Measurements from ENCODE around the gene FADD.
"Not testable (repeated sequence)": the region's sequence is repeated elsewhere in the genome, so short reads cannot be mapped to it uniquely, and the experiment has no call there.

The FADD gene

DNA sequence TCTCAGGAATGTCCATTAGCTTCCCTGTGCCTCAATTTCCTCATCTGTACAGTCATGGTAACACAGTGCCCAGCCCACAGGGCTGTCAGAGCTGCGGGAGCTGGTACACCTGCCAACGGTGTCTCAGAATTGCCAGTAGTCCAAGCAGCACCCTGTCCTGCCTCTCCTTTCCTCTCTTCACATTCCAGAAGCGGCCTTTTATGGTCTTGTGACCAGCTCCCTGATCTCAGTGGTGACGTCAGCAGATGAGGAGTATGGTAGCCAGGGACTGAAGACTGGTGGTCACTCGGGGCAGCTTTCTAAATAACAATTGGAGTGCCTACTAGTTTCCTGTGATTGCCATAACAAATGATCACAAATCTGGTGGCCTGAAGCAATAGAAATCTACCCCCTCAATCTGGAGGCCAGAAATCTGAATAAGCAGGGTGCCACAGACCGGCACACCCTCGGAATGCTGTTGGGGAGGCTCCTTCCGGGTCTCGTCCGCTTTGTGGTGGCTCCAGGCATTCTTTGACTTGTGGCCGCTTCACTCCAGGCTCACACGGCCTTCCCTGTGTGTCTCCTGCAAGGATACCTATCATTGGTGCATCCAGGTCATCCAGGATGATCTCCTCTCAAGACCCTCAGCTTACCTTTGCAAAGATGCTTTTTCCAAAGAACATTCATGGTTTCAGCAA is 2.1 kb downstream of the FADD start:
- DNase-seq (ENCODE audit: low spot score) = no peak

DNA sequence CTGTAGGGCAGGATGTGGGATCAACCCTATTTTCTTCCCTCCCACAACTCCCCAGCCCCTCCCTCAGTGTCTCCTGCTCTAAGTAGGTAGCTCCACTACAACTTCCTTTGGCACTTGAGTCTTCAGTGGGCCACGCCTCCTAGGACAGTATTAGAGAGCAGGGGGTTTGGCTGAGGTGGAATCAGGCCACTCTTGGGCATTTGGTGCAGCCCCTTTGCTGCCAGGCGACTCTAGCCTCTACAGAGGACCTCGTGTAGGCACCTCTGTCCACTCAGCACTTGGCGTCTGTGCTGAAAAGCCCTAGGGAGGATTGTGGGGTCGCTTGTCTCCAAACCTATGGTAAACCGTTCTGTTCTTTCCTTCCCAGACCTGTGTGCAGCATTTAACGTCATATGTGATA is 2.7 kb downstream of the FADD start:
- no peak for DNase-seq (ENCODE audit: low spot score)

DNA sequence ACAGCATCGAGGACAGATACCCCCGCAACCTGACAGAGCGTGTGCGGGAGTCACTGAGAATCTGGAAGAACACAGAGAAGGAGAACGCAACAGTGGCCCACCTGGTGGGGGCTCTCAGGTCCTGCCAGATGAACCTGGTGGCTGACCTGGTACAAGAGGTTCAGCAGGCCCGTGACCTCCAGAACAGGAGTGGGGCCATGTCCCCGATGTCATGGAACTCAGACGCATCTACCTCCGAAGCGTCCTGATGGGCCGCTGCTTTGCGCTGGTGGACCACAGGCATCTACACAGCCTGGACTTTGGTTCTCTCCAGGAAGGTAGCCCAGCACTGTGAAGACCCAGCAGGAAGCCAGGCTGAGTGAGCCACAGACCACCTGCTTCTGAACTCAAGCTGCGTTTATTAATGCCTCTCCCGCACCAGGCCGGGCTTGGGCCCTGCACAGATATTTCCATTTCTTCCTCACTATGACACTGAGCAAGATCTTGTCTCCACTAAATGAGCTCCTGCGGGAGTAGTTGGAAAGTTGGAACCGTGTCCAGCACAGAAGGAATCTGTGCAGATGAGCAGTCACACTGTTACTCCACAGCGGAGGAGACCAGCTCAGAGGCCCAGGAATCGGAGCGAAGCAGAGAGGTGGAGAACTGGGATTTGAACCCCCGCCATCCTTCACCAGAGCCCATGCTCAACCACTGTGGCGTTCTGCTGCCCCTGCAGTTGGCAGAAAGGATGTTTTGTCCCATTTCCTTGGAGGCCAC is 3.3 kb downstream of the FADD start:
- no peak for DNase-seq (ENCODE audit: low spot score)

DNA sequence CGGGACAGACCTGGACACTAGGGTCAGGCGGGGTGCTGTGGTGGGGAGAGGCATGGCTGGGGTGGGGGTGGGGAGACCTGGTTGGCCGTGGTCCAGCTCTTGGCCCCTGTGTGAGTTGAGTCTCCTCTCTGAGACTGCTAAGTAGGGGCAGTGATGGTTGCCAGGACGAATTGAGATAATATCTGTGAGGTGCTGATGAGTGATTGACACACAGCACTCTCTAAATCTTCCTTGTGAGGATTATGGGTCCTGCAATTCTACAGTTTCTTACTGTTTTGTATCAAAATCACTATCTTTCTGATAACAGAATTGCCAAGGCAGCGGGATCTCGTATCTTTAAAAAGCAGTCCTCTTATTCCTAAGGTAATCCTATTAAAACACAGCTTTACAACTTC is 3.9 kb downstream of the FADD start:
- DNase-seq (ENCODE audit: low spot score) = no peak

DNA sequence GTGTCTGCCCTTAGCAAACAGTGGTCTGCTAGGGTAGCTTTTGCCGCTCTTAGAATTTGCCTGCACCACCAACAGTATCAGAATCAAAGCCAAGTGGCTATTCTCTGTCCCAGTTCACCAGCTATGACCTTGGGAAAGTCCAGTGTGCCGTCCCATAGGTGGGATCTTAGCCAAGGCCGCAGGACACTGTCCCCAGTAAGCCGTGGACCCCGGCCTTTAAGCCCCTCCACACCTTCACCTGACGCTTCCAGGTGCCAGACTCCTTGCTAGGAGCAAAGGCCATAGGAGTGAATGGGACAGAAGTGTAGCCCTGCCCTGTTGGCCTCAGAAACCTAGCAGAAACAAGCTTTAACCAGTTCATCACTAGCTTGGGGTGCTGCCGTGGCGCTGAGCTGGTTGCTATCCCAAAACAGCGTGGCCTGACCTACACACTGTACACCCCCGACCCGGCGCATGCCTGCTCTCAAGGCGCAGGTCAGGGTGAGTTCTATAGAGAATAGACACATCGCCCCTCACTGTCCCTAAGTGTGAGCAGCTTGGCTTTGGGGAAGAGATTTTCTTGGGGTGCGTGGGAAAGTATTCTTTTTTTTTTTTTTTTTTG is 4.5 kb downstream of the FADD start:
- DNase-seq (ENCODE audit: low spot score) = no peak

DNA sequence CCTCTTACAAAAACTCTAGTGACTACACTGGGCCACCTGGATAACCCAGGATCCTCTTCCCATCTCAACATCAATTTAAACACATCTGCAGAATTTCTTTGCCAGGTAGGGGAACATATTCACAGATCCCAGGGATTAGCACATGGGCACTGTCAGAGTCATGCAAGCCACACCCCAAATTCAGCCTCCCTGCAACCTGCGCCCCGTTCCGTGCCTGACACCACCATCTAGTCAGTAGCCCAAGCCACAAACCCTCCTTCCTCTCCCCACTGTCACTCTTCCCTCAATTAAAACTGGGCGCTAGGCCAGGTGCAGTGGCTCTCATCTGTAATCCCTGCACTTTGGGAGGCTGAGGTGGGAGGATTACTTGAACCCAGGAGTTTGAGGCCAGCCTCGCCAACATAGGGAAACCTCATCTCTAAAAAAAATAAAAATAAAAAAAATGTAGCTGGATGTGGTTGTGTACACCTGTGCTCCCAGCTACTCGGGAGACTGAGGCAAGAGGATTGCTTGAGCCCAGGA is 6.4 kb downstream of the FADD start:
- no peak for DNase-seq (ENCODE audit: low spot score)

DNA sequence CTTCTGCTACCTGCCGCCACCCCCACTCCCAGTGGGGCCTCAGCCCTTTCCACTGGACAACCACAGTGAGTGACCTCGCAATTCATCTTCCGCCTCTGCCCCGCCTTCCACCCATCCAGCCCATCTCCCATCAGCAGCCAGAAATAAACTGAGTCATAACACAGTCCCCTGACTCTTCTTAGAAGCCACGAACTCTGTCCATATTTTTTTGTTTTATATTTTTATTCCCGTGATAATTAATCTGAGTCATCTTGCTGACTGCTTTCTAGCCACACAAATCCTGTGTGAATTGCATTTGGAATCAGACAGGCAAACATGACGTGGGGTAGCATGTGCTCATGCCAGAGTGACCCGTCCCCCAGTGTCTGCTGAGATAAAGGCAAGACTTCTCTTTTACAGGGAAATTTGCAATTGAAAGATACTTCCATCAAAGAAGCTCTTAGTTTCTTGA is 7.0 kb downstream of the FADD start:
- DNase-seq (ENCODE audit: low spot score) = peak; percentile 56

DNA sequence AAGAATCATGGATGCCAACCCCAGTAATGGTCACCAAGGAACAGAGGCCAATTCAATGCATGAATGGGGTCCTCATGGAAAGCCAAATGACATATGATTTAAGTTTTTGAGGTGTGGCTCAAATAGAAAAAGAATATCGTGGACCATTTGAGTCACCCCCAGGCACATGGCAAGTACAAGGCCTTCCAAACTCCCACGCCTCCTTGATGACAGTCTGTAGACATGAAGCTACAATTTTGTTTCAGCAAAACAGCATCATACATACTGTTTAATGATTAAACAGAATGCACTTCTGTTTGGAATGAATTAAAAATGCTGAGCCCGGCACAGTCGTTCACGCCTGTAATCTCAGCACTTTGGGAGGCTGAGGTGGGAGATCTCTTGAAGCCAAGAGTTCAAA is 7.4 kb downstream of the FADD start:
- DNase-seq (ENCODE audit: low spot score) = no peak

DNA sequence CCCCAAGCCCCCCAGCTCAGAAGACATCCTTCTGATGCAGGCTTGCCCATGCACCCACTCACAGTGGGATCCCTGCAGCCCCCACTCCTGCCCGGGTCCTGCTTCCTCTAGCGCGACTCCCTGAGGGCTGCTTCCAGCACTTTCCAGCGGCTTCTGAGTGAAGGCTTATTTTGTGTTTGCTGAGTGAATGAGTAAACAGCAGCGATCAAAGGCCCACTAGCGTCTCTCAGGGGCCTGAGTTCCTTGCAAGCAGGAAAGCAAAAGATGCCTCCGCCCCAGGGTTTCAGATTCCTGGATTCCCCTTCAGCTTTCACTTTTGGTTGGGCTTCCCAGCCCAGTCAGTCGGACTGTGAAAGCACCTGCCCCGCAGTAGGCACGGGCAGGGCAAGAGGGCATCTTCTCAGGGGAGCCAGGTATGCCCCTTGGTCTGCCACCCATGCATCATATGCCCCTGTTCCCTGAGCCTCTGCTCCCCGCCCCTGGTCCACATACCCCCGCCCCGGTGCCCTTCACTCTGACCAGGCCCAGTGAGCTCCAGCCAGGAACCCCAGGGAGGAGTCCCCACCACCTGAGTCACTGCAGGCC is 9.2 kb downstream of the FADD start:
- no peak for DNase-seq (ENCODE audit: low spot score)

DNA sequence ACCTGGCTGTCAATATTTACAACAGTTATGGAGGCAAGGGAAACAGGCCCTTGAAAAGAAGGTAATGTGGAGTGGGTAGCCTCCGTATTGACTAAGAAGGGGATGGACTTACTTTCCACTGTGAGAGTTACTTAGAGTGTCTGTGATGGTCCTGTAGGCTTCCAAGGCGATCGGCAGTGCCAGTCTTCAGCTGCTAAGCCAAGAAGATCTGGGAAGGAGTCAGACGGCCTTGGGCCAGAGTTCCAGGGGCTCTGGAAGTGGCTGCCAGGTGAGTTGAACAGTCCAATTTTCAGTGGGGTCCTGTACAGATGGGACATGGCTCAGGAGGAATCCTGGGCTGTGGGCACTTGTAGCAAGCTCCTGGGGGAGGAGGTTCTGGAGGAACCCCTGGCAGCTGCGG is 14.3 kb downstream of the FADD start:
- not testable (repeated sequence) for DNase-seq (ENCODE audit: low spot score)

DNA sequence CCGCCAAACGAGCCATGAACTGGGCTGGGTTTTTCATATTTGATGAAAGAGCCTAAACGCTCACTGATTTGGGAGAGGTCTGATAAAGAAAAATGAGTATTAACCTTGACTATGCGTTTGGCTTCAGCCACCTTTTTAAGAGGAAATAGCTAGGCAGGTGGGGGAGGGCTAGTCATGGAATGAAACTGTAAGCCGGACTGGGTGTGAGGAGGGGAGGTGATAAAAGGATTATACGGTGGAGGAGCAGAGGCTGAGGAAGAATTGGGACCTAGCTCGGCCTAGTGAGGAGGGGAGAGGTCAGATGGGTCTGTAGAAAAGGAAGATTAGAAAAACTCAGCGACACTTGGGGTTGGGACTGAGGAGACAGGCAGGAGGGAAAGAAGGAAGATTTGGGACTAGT is 15.0 kb downstream of the FADD start:
- DNase-seq (ENCODE audit: low spot score) = not testable (repeated sequence)

DNA sequence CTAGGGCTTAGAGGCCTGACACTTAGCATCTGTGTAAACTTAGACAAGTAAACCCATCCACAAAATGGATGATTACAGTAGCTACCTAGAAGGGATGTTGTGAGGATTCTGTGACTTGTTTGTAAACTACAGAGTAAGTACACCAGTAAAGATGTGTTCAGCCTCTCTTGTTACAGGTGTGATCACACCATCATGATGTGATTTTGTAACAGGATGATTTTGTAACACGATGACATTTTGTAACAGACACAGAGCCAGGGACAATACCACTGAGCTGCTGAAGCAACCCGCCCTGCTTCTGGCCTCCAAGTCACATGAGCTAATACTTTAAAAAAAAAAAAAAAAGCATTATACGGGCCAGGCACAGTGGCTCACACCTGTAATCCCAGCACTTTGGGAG is 17.0 kb downstream of the FADD start:
- DNase-seq (ENCODE audit: low spot score) = no peak

DNA sequence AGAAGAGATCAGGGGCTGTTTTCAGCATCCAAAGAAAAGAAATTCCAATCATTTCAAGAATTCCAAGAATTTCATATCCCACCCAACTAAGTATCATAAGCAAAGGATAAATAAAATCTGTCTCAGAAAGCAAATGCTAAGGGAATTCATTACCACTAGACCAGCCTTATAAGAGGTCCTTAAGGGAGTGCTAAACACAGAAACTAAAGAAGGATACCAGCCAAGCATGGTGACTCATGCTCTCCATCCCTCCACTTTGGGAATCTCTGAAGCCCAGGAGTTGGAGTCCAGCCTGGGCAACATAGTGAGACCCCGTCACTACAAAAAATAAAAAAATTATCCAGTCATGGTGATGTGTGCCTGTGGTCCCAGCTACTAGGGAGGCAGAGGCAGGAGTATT is 17.8 kb downstream of the FADD start:
- DNase-seq (ENCODE audit: low spot score) = no peak

DNA sequence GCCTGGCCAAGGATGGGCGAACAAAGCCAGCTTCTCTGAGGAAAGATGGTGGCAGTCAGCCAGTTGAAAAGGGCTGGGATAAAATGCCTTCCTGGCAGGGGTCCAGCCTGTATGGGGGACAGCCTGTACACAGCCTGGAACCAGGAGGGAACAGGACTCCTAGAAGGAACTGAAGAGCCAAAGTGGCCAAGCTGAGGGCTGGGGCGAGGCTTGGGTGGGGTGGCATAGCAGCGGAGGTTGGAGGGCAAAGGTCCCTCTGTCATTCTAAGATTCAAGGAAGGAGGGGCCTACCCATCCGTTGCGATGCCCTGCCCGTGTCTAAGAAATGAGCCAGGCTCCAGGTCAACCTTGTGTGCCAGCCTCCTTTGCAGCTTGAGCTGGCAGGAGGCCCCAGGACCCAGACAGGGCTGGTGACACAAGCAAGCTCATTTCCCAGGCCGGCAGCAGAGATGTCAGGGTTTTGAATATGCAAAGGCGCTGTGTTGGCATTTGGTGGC is 22.6 kb downstream of the FADD start:
- DNase-seq (ENCODE audit: low spot score) = no peak

DNA sequence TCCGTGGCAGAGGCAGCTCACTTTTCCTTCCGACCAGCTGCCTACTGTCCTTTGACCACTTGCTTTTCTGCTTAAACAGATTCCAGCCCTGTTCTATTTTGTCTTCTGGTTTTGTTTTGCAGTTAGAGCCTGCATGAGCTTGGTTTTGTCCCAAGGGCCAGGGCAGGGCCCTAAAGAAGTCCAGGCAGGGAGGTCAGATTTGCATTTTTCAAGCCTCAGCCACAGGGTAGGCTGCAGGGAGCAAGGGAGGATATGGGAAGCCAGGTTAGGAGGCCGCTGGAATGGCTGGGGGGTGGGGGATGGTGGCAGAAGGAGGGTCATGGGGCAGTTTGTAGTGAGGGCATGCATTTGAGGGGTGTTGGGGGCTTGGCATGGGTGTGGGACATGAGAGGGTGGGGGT is 23.1 kb downstream of the FADD start:
- DNase-seq (ENCODE audit: low spot score) = no peak

DNA sequence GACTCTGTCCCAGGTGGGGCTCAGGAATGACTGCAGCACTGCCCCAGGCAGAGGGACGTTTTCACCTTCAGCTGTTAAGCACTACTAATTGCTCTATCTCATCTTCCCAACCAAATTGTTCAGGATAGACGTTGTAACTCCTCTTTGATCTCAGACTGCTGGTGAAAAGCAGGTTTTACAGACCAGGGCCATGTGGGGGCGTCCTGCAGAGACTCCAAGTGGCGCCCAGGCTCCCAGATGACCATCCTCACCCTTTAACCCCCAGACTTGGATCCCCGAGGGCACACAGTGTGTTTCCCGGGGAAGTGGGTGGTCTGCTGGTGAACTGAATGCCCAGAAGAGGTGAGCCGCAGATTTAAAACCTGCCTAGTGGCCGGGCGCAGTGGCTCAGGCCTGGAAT is 23.9 kb downstream of the FADD start:
- no peak for DNase-seq (ENCODE audit: low spot score)

DNA sequence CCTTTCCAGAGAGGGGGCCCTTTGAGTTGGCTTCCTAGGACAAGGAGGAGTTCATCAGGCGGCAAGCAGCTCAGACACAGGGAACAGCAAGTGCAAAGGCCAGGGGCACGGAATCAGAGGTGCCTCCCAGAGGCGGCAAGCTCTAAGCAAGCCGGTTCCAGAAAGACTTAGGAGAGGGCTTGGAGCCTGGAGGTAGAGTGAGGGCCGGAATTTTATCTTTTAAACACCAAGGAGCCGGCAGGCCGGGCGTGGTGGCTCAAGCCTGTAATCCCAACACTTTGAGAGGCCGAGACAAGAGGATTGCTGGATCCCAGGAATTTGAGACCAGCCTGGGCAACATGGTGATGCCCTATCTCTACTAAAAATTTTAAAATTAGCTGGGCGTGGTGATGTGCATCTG is 26.6 kb downstream of the FADD start:
- no peak for DNase-seq (ENCODE audit: low spot score)

DNA sequence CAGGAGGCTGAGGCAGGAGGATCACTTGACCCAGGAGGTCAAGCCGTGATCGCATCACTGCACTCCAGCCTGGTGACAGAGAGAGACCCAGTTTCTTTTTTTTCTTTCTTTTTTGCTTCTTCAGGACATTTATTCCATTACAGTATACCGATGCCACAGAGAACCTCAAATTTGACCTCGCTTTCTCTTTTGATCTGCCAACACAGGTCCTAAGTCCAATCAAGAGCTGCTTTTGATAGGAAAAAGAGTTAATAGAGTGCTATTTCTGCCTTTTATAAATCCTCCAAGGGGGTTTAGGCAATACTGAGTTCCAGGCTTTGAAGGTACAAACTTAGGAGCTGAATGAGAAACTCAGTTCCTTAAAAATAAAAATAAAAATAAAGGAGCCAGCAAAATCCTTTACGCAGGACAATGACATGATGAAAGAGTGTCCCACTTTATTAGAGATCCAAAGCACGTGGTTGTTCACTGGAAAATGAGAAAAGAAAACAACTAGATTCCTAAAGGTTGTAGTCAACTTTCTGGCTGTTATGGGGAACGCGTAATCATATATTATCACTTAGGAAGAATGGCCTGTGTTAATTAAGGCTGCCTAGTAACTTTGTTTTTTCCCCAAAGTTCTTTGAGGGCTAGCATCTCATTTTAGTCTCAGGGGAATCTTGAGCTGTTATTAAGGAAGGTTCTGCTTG is 27.2 kb downstream of the FADD start:
- no peak for DNase-seq (ENCODE audit: low spot score)

DNA sequence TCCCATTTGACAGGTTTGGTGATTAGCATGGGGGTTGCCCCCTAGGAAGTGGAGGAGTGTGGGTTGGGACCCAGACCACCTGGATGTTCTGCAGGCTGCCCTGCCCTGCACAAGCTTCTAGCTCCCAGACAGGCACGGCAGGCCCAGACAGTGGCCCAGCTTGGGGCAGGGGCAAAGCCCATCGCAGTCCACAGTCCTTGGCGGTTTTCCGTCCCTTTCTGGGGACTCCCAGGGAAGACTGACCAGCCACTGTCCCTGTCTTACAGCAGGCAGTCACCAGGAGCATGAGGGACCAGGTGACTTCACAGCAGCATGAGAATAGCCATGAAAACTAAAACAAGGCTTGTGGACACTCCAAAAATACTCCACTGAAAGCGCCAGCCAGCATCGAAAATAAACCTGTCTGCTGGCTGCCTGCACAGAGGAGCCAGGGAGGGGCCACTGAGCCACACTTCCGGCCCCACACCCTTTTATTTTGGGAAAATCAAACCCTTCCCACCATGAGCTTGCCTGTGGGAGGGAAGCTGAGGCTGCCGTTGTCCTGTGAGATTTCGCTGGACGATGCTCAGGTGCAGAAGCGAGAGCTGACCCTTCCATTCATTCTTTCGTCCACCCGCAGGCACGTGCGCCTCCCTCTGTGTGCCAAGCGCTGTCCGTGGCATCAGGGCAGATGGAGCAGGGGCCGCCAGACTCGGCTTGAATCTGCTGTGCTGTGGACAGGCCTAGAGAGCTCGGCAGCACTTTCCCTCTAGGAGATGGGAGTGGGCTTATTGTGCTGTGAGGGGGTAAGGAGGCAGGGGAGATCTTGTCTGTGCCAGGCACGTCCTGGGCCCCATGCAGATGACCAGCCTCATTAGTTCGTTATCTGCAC is 28.0 kb downstream of the FADD start:
- no peak for DNase-seq (ENCODE audit: low spot score)

DNA sequence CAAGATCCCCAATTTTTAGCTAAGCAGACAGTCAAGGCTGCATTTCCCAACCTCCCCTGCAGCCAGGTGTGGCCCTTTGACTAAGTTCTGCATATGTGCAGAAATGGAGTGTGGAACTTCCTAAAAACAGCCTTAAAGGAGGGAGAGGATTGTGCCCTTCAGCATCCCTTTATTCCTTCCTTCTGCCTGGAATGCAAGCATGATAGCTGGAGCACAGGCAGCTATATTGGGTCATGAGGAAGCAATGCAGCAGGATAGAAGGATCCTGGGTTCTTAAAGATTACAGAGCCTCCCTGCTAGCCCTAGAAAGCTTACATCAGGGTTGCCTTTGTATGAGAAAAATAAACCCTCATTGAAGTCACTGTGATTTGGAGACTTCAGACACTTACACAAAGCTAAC is 29.9 kb downstream of the FADD start:
- no peak for DNase-seq (ENCODE audit: low spot score)

DNA sequence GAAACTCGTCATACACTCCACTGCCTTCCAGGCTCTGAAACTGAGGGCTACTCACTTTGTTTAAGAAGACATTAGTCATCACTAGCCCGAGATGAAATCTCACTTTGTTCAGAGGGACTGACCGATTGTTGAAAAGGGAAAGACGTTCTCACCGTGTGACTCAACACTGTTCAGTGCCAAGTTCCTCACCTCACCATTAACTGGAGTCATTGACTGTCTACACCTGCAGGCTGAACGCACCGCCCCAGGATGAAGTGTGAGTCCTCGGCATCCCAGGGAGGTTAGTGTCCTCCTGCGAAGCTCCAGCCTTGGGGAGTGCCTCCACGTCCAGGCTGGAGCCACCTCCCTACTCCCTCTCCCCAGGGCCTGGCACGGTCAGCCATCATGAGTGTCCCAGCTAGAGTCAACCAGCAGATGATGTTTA is 30.4 kb downstream of the FADD start:
- DNase-seq (ENCODE audit: low spot score) = peak; percentile 38

Data from GM03348 (cell line).